HepG2 (cell line): ENCODE results near the gene CDK6. TPM values are rescaled to one million over a fixed set of nuclear protein-coding genes. Genes with fewer than 3 reads are reported as not detected.

Source experiments
- EP300 ChIP-seq, 3 experiments: sonication (generic) in 1 of 3; formaldehyde crosslinking in 1 of 3; IDR thresholded peaks; 2 replicates each; pipeline versions ENCODE4 v1.5.1 to v1.6.1; 2011 to 2020; ENCODE audit warnings: low read depth in 2 of 3, low read length in 2 of 3, borderline replicate concordance in 1 of 3, improper control_type of control experiment in 1 of 3, mild to moderate bottlenecking in 1 of 3, missing genetic modification reagents in 1 of 3, moderate library complexity in 1 of 3
- ERF ChIP-seq: IDR thresholded peaks from 2 replicates; pipeline ENCODE4 v1.6.1; 2018; ENCODE audit warnings: missing biosample characterization, missing genetic modification reagents
- FOXA1 ChIP-seq, 2 experiments: fragments of 450-650 bp in 1 of 2; sonication (generic) in 1 of 2; formaldehyde crosslinking in 1 of 2; IDR thresholded peaks; 2 replicates each; pipeline versions ENCODE4 v1.4.0 to v1.6.1; 2016 to 2020; ENCODE audit warnings: missing genetic modification reagents in 1 of 2
- FOXJ3 ChIP-seq: sonication (generic); formaldehyde crosslinking; IDR thresholded peaks from 2 replicates; pipeline ENCODE4 v1.4.0; 2020; ENCODE audit warnings: missing genetic modification reagents, mild to moderate bottlenecking, borderline replicate concordance
- HHEX ChIP-seq: IDR thresholded peaks from 2 replicates; pipeline ENCODE4 v1.6.1; 2016; ENCODE audit warnings: control low read depth
- MEIS1 ChIP-seq: sonication (generic); formaldehyde crosslinking; IDR thresholded peaks from 2 replicates; pipeline ENCODE4 v1.9.0; 2021; ENCODE audit warnings: mild to moderate bottlenecking, missing genetic modification reagents, moderate library complexity, borderline replicate concordance
- MEIS2 ChIP-seq: sonication (generic); formaldehyde crosslinking; IDR thresholded peaks from 2 replicates; pipeline ENCODE4 v1.9.0; 2021; ENCODE audit warnings: mild to moderate bottlenecking, missing genetic modification reagents
- PHB2 ChIP-seq: fragments of 450-650 bp; IDR thresholded peaks from 2 replicates; pipeline ENCODE4 v1.6.1; 2018; ENCODE audit not compliant: partially characterized antibody
- RARA ChIP-seq: IDR thresholded peaks from 2 replicates; pipeline ENCODE4 v1.6.1; 2016; ENCODE audit warnings: missing genetic modification reagents, missing compliant biosample characterization
- REPIN1 ChIP-seq: sonication (generic); formaldehyde crosslinking; IDR thresholded peaks from 2 replicates; pipeline ENCODE4 v1.8.0; 2022; ENCODE audit warnings: missing genetic modification reagents, low read depth, mild to moderate bottlenecking, borderline replicate concordance
- RFXAP ChIP-seq: sonication (generic); formaldehyde crosslinking; IDR thresholded peaks from 2 replicates; pipeline ENCODE4 v1.4.0; 2020; ENCODE audit warnings: missing genetic modification reagents, borderline replicate concordance
- STAT5B ChIP-seq: sonication (generic); formaldehyde crosslinking; IDR thresholded peaks from 2 replicates; pipeline ENCODE4 v1.4.0; 2020; ENCODE audit warnings: missing genetic modification reagents
- ZSCAN9 ChIP-seq: IDR thresholded peaks from 2 replicates; pipeline ENCODE4 v1.6.1; 2016; ENCODE audit warnings: borderline replicate concordance
- polyA plus RNA-seq, 8 experiments: library from polyadenylated mRNA; depleted of rRNA in 3 of 8; stranded (reverse) in 7 of 8; unstranded in 1 of 8; fragments of >200 nt; fragmentation: Illumina TruSeq in 4 of 8; extraction: Trizol in 4 of 8; gene quantifications; 2 replicates each; pipeline versions ENCODE4 v1.2.1 to v1.2.3, GENCODE V29; 2011 to 2016; ENCODE audit warnings: low read depth in 4 of 8, missing spikeins in 1 of 8, mixed read lengths in 1 of 8; ENCODE audit not compliant: insufficient read depth in 1 of 8
- total RNA-seq, 5 experiments: library from RNA; depleted of rRNA; stranded (reverse); fragments of >200 nt; fragmentation: Illumina TruSeq; extraction: Trizol; gene quantifications; 2 replicates each; pipeline ENCODE4 v1.2.3, GENCODE V29; 2016; ENCODE audit warnings: low read depth in 1 of 5
- TF ChIP-seq, protein P1 (sequence below): sonication (generic); formaldehyde crosslinking; IDR thresholded peaks from 2 replicates; pipeline ENCODE4 v1.5.1; 2020; ENCODE audit warnings: missing genetic modification reagents, mild to moderate bottlenecking, borderline replicate concordance
- TF ChIP-seq, protein P2 (sequence below): sonication (generic); formaldehyde crosslinking; IDR thresholded peaks from 2 replicates; pipeline ENCODE4 v1.4.0; 2020; ENCODE audit warnings: missing genetic modification reagents
- TF ChIP-seq, protein P3 (sequence below): sonication (generic); formaldehyde crosslinking; IDR thresholded peaks from 2 replicates; pipeline ENCODE4 v1.4.0; 2020; ENCODE audit warnings: missing genetic modification reagents
- TF ChIP-seq, protein P4 (sequence below): sonication (generic); formaldehyde crosslinking; IDR thresholded peaks from 2 replicates; pipeline ENCODE4 v1.5.0; 2020; ENCODE audit warnings: mild to moderate bottlenecking, missing genetic modification reagents, moderate library complexity
- TF ChIP-seq, protein P5 (sequence below): sonication (generic); formaldehyde crosslinking; IDR thresholded peaks from 2 replicates; pipeline ENCODE4 v1.4.0; 2020; ENCODE audit warnings: low read depth, mild to moderate bottlenecking, missing genetic modification reagents

CDK6 gene
- total and polyA plus RNA-seq, 2 of the 13 experiments (the other 11 are each of a cell fraction or from before 2014, with no cell fraction given), result 34.6 to 90.8 TPM

DNA sequence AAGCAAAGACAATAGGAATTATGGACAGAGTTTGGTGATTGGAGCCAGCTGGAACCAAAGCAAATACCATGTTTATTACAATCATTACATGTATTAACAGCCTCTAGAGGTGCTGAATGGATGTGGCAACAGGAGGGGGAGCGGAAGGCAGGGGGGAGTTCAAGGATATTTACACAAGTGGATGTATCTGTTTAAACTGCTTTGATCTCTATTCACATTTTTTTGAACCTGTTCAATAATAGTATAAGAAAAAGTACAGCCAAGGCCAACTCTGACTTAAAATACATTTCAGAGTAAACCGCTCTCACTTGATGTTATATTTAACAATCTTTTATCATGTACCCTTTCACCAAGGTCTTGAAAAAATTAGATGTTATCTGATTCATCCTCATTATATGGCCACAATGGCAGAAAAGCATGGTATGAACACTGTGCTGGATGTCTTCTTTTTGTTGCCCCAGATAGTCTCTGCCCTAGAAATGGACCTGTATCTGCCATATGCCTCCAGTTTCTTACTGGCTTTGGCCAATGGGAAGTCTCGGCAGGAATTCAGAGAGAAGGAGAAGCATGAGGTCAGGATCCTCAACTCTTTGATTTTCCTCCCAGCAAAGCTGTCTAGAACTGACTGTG, 158.0 kb downstream of the CDK6 start (continued):
- TF ChIP-seq FOXJ3, result peak; percentile 97
- peak; percentile 80 for TF ChIP-seq RFXAP (CRISPR knock-in tag)
- TF ChIP-seq PHB2, result no peak
- TF ChIP-seq HHEX, result peak; percentile 95
- TF ChIP-seq STAT5B (CRISPR knock-in tag), result no peak
- TF ChIP-seq, protein P1, sequence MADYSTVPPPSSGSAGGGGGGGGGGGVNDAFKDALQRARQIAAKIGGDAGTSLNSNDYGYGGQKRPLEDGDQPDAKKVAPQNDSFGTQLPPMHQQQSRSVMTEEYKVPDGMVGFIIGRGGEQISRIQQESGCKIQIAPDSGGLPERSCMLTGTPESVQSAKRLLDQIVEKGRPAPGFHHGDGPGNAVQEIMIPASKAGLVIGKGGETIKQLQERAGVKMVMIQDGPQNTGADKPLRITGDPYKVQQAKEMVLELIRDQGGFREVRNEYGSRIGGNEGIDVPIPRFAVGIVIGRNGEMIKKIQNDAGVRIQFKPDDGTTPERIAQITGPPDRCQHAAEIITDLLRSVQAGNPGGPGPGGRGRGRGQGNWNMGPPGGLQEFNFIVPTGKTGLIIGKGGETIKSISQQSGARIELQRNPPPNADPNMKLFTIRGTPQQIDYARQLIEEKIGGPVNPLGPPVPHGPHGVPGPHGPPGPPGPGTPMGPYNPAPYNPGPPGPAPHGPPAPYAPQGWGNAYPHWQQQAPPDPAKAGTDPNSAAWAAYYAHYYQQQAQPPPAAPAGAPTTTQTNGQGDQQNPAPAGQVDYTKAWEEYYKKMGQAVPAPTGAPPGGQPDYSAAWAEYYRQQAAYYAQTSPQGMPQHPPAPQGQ (CRISPR knock-in tag), result peak; percentile 84; the same call in 1 of the 2 replicates
- TF ChIP-seq EP300 (IDR thresholded peaks at IDR 0.05; ENCODE audit: low read depth in 2 of 2, low read length in 2 of 2), result peak; percentile 26 to 99; a peak in 2 of 4 replicates
- TF ChIP-seq EP300 (CRISPR knock-in tag; IDR thresholded peaks at IDR 0.05; ENCODE audit: borderline replicate concordance), result peak; percentile 98
- peak; percentile 95 for TF ChIP-seq RARA
- TF ChIP-seq, protein P2, sequence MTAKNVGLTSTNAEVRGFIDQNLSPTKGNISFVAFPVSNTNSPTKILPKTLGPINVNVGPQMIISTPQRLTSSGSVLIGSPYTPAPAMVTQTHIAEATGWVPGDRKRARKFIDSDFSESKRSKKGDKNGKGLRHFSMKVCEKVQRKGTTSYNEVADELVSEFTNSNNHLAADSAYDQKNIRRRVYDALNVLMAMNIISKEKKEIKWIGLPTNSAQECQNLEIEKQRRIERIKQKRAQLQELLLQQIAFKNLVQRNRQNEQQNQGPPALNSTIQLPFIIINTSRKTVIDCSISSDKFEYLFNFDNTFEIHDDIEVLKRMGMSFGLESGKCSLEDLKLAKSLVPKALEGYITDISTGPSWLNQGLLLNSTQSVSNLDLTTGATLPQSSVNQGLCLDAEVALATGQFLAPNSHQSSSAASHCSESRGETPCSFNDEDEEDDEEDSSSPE (CRISPR knock-in tag), result no peak
- TF ChIP-seq ERF (CRISPR knock-in tag), result peak; percentile 82
- TF ChIP-seq MEIS2 (CRISPR knock-in tag), result no peak
- TF ChIP-seq REPIN1 (CRISPR knock-in tag), result peak; percentile 88
- peak; percentile 63; the same call in 1 of the 2 replicates for TF ChIP-seq FOXA1 (IDR thresholded peaks at IDR 0.05)
- peak; percentile 97 for TF ChIP-seq FOXA1 (CRISPR knock-in tag; IDR thresholded peaks at IDR 0.05)
- peak; percentile 65; the same call in 1 of the 2 replicates for TF ChIP-seq ZSCAN9 (CRISPR knock-in tag)
- TF ChIP-seq MEIS1 (CRISPR knock-in tag), result peak; percentile 80; the same call in 1 of the 2 replicates
- TF ChIP-seq, protein P3, sequence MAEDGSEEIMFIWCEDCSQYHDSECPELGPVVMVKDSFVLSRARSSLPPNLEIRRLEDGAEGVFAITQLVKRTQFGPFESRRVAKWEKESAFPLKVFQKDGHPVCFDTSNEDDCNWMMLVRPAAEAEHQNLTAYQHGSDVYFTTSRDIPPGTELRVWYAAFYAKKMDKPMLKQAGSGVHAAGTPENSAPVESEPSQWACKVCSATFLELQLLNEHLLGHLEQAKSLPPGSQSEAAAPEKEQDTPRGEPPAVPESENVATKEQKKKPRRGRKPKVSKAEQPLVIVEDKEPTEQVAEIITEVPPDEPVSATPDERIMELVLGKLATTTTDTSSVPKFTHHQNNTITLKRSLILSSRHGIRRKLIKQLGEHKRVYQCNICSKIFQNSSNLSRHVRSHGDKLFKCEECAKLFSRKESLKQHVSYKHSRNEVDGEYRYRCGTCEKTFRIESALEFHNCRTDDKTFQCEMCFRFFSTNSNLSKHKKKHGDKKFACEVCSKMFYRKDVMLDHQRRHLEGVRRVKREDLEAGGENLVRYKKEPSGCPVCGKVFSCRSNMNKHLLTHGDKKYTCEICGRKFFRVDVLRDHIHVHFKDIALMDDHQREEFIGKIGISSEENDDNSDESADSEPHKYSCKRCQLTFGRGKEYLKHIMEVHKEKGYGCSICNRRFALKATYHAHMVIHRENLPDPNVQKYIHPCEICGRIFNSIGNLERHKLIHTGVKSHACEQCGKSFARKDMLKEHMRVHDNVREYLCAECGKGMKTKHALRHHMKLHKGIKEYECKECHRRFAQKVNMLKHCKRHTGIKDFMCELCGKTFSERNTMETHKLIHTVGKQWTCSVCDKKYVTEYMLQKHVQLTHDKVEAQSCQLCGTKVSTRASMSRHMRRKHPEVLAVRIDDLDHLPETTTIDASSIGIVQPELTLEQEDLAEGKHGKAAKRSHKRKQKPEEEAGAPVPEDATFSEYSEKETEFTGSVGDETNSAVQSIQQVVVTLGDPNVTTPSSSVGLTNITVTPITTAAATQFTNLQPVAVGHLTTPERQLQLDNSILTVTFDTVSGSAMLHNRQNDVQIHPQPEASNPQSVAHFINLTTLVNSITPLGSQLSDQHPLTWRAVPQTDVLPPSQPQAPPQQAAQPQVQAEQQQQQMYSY, result 0 out of 2 replicates have a peak, but pooled peaks have one; percentile 19
- TF ChIP-seq, protein P4, sequence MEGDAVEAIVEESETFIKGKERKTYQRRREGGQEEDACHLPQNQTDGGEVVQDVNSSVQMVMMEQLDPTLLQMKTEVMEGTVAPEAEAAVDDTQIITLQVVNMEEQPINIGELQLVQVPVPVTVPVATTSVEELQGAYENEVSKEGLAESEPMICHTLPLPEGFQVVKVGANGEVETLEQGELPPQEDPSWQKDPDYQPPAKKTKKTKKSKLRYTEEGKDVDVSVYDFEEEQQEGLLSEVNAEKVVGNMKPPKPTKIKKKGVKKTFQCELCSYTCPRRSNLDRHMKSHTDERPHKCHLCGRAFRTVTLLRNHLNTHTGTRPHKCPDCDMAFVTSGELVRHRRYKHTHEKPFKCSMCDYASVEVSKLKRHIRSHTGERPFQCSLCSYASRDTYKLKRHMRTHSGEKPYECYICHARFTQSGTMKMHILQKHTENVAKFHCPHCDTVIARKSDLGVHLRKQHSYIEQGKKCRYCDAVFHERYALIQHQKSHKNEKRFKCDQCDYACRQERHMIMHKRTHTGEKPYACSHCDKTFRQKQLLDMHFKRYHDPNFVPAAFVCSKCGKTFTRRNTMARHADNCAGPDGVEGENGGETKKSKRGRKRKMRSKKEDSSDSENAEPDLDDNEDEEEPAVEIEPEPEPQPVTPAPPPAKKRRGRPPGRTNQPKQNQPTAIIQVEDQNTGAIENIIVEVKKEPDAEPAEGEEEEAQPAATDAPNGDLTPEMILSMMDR (CRISPR knock-in tag), result 0 out of 2 replicates have a peak, but pooled peaks have one; percentile 14
- TF ChIP-seq, protein P5, sequence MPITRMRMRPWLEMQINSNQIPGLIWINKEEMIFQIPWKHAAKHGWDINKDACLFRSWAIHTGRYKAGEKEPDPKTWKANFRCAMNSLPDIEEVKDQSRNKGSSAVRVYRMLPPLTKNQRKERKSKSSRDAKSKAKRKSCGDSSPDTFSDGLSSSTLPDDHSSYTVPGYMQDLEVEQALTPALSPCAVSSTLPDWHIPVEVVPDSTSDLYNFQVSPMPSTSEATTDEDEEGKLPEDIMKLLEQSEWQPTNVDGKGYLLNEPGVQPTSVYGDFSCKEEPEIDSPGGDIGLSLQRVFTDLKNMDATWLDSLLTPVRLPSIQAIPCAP, result no peak; the same call in 1 of the 2 replicates
